MCF 10A (cell line): ENCODE measurements around the gene SLC25A27. TPM values are rescaled to one million over a fixed set of nuclear protein-coding genes. Genes with fewer than 3 reads are reported as not detected.

ENCODE experiments used
- BruUV-seq: library from RNA; stranded (reverse); fragments of 400-500 nt; replicated peaks from 2 replicates; lab custom pipeline; 2021; lab: Mats Ljungman, UMichigan
- CTCF ChIA-PET: fragments of 300-600 bp; sonication (Branson Sonifier 250); formaldehyde crosslinking; extraction: SDS; loops from one replicate; lab custom pipeline; 2021; ENCODE audit warnings: antibody characterized with exemption, inconsistent platforms; lab: Yijun Ruan, JAX
- POLR2A ChIA-PET: fragments of 300-600, 350-650 bp; sonication (Branson Sonifier 250); formaldehyde crosslinking; extraction: SDS; loops from one replicate; lab custom pipeline; 2020; ENCODE audit warnings: antibody characterized with exemption, inconsistent platforms; lab: Yijun Ruan, JAX
- DNase-seq: peaks from one replicate; pipeline ENCODE4 v3.0.0-alpha.2; 2018; ENCODE audit not compliant: unreplicated experiment
- H3K27ac Mint-ChIP-seq: one replicate; pipeline ENCODE4 v1.8.0; 2022; ENCODE audit warnings: mild to moderate bottlenecking, low read depth, mixed read lengths; ENCODE audit not compliant: unreplicated experiment
- H3K27me3 Mint-ChIP-seq: one replicate; pipeline ENCODE4 v1.8.0; 2022; ENCODE audit warnings: mixed read lengths; ENCODE audit not compliant: insufficient read depth, unreplicated experiment
- H3K36me3 Mint-ChIP-seq: one replicate; pipeline ENCODE4 v1.8.0; 2022; ENCODE audit warnings: mild to moderate bottlenecking, moderate library complexity, mixed read lengths; ENCODE audit not compliant: insufficient read depth, unreplicated experiment
- H3K4me1 Mint-ChIP-seq: one replicate; pipeline ENCODE4 v1.8.0; 2022; ENCODE audit warnings: mixed read lengths; ENCODE audit not compliant: insufficient read depth, unreplicated experiment
- H3K4me3 Mint-ChIP-seq: one replicate; pipeline ENCODE4 v1.8.0; 2022; ENCODE audit warnings: mild to moderate bottlenecking, moderate library complexity, mixed read lengths; ENCODE audit not compliant: unreplicated experiment
- H3K9me3 Mint-ChIP-seq: one replicate; pipeline ENCODE4 v1.8.0; 2022; ENCODE audit warnings: mixed read lengths; ENCODE audit not compliant: unreplicated experiment
- CTCF ChIP-seq: fragments of 200-600 bp; IDR thresholded peaks from one replicate; pipeline ENCODE4 v1.8.0; 2022; ENCODE audit warnings: antibody characterized with exemption, mild to moderate bottlenecking; ENCODE audit not compliant: unreplicated experiment
- intact Hi-C: fragments of 100-400 bp; cut with micrococcal nuclease; formaldehyde crosslinking; loops from 2 replicates; pipeline ENCODE4 v1.14.1; 2022
- total RNA-seq: library from RNA; stranded (reverse); gene quantifications from 2 replicates; pipeline ENCODE4 v1.2.3, GENCODE V29; 2022

The SLC25A27 gene
- total RNA-seq, 1 experiment from 2014 or later, result 21.7 TPM

- no TSS peak for BruUV-seq
- no peaks in the 10 kb centered on the region for H3K27me3 Mint-ChIP-seq
- no peak overlapping the region for H3K4me3 Mint-ChIP-seq
- DNase-seq, result no peak
- H3K27ac Mint-ChIP-seq, result no peak overlapping the region
- no peaks in the 10 kb centered on the region for H3K9me3 Mint-ChIP-seq
- H3K36me3 Mint-ChIP-seq, result no peaks in the 10 kb centered on the region
- TF ChIP-seq CTCF, result no peak
- intact Hi-C loops, result no loop called here
- peaks cover 10% of the 10 kb centered on the region for H3K4me1 Mint-ChIP-seq
- ChIA-PET CTCF (interaction anchor here (1.0 kb wide), 1 partner anchor 14 kb away, joined by 6 read pairs; no protein-coding TSS in a partner anchor), POLR2A (interaction anchor here (1.6 to 2.2 kb wide), 2 partner anchors 12 to 37 kb away, joined by 4 to 8 read pairs; partner anchors contain the start of genes CYP39A1 and SLC25A27)
Measured at GRCh38 chr6:46689657-46690056, 36.9 kb downstream of the SLC25A27 start.

GRCh38 chr6:46690141-46690755 lies 37.5 kb downstream of the SLC25A27 start:
- intact Hi-C loops, result no loop called here
- CTCF ChIA-PET, result no interaction called here

GRCh38 chr6:46690911-46691451 lies 38.2 kb downstream of the SLC25A27 start:
- Mint-ChIP-seq H3K27me3 (no peaks in the 10 kb centered on the region), H3K9me3 (no peaks in the 10 kb centered on the region), H3K36me3 (no peaks in the 10 kb centered on the region), H3K27ac (no peak overlapping the region), H3K4me3 (no peak overlapping the region), H3K4me1 (peaks cover 10% of the 10 kb centered on the region)
- no TSS peak for BruUV-seq
- ChIA-PET POLR2A (interaction anchor here (1.6 to 2.2 kb wide), 3 partner anchors 13 to 38 kb away, joined by 4 to 8 read pairs (median 4); partner anchors contain the start of genes CYP39A1 and SLC25A27), CTCF (no interaction called here)
- TF ChIP-seq CTCF, result no peak
- intact Hi-C loops, result no loop called here
- DNase-seq, result no peak

More at GRCh38 chr6:46690141-46690755, 37.5 kb downstream of the SLC25A27 start:
- Mint-ChIP-seq H3K4me1 (peaks cover 10% of the 10 kb centered on the region), H3K4me3 (no peak overlapping the region), H3K36me3 (no peaks in the 10 kb centered on the region), H3K9me3 (no peaks in the 10 kb centered on the region), H3K27ac (no peak overlapping the region), H3K27me3 (no peaks in the 10 kb centered on the region)
- no TSS peak for BruUV-seq
- TF ChIP-seq CTCF, result no peak
- POLR2A ChIA-PET, result interaction anchor here (1.6 to 2.2 kb wide), 3 partner anchors 13 to 37 kb away, joined by 4 to 8 read pairs (median 4); partner anchors contain the start of genes CYP39A1 and SLC25A27
- DNase-seq, result no peak

- no peaks in the 10 kb centered on the region for H3K4me1 Mint-ChIP-seq
- TF ChIP-seq CTCF, result no peak
- no TSS peak for BruUV-seq
- ChIA-PET CTCF (interaction anchor here (0.7 to 1.2 kb wide), 2 partner anchors 80 to 291 kb away, joined by 3 read pairs; no protein-coding TSS in a partner anchor), POLR2A (no interaction called here)
- no peaks in the 10 kb centered on the region for H3K9me3 Mint-ChIP-seq
- DNase-seq, result no peak
- intact Hi-C loops, result loop anchor here (5.0 kb wide), 1 partner anchor 283 kb away; no protein-coding TSS in a partner anchor
- no peak overlapping the region for H3K27ac Mint-ChIP-seq
- no peaks in the 10 kb centered on the region for H3K27me3 Mint-ChIP-seq
- no peaks in the 10 kb centered on the region for H3K36me3 Mint-ChIP-seq
- H3K4me3 Mint-ChIP-seq, result no peak overlapping the region
Measured at GRCh38 chr6:46699970-46700369, 47.2 kb downstream of the SLC25A27 start.
